ENCODE data around the gene ORAI2. TPM values are rescaled to one million over a fixed set of nuclear protein-coding genes. Genes with fewer than 3 reads are reported as not detected.

ORAI2 gene
- total and polyA plus RNA-seq, 10 of the 15 experiments (the other 5 are each of a cell fraction or from before 2014, with no cell fraction given) = 5.8 to 111 (median 46.9) TPM

DNA sequence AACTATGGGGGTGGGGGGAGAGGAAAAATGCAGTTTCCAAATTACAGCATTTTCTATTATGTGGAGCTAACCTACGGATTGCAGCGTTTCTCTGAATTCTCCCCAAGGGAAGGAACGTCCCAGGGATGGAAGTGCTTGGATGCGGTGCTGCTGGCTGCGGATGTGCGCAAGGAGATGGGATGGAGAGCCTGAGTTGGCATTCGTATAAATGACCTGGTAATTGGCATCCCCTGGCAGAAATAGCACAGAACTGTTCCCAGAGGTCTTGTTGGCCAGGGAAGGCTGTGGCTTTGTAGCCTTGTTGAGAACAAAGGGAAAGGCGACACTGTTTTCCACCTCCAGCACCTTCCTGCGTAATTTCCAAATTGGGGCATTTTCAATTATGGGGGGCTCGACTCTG is 2.7 kb downstream of the ORAI2 start:
- peak overlapping the region; percentile 59 for H3K4me3 ChIP-seq
- CTCF ChIA-PET = interaction anchor here (2.5 to 5.0 kb wide), 2 partner anchors 9 to 29 kb away, joined by 14 to 39 read pairs; no protein-coding TSS in a partner anchor
- no peaks in the 10 kb centered on the region for H4K20me1 ChIP-seq (ENCODE audit: control insufficient read depth, insufficient read depth)
- POLR2A ChIA-PET = interaction anchor here (1.1 to 13.0 kb wide), 3 partner anchors 5 to 35 kb away, joined by 3 to 210 read pairs (median 34); no protein-coding TSS in a partner anchor
- H3K4me2 ChIP-seq (ENCODE audit: control insufficient read depth, insufficient read depth) = peak overlapping the region; percentile 91; the same call in 1 of the 2 replicates
- peaks cover 36% of the 10 kb centered on the region for H3K4me1 ChIP-seq (ENCODE audit: control insufficient read depth, insufficient read depth, low read length)
- no peak overlapping the region for H3K9ac ChIP-seq (ENCODE audit: control insufficient read depth, insufficient read depth, low read length)
- ATAC-seq (no peak), DNase-seq (ENCODE audit: low read depth, low spot score) (no peak), FAIRE-seq (no peak)
- peaks cover 11 to 16% of the 10 kb centered on the region in 2 experiments for H3K36me3 ChIP-seq (ENCODE audit: control insufficient read depth in 2 of 2, insufficient read depth in 2 of 2, low read length in 1 of 2)
- no peak overlapping the region for H2AFZ ChIP-seq (ENCODE audit: control insufficient read depth, low read depth, low read length)
- 90% methylated on average over 10 of the region's 10 CpGs for WGBS (ENCODE audit: insufficient coverage, insufficient replicate concordance, low lambda C conversion rate, missing lambda C conversion rate)
- intact Hi-C loops (cut with micrococcal nuclease; ENCODE audit: unreplicated experiment) = no loop called here
- peaks cover 41% of the 10 kb centered on the region for H3K79me2 ChIP-seq (ENCODE audit: control insufficient read depth, insufficient read depth, low read length)
- RAD21 ChIA-PET (ENCODE audit: unreplicated experiment) = interaction anchor here (1.3 to 2.9 kb wide), 5 partner anchors 17 to 31 kb away, joined by 3 to 13 read pairs (median 5); no protein-coding TSS in a partner anchor
- in situ Hi-C loops (cut with MboI) = no loop called here
- no peak overlapping the region for H3K27ac ChIP-seq (ENCODE audit: control insufficient read depth, insufficient read depth)
- BruUV-seq (replicated peaks) = TSS peak; percentile 50
- TF ChIP-seq SMARCA5 (IDR thresholded peaks at IDR 0.05) (no peak), PAX5 (IDR thresholded peaks at IDR 0.05; ENCODE audit: borderline replicate concordance, low read depth, low read length) (no peak), ATF7 (IDR thresholded peaks at IDR 0.05; ENCODE audit: low read depth) (no peak), POLR2A (IDR thresholded peaks at IDR 0.05; ENCODE audit: low read depth, low read length) (no peak), ZSCAN29 (IDR thresholded peaks at IDR 0.05) (no peak), TCF12 (IDR thresholded peaks at IDR 0.05; ENCODE audit: low read depth, low read length) (no peak), ZNF384 (IDR thresholded peaks at IDR 0.05; ENCODE audit: borderline replicate concordance, low read depth, low read length) (no peak), EP300 (IDR thresholded peaks at IDR 0.05; ENCODE audit: borderline replicate concordance in 1 of 2, control insufficient read depth in 1 of 2, low read depth in 2 of 2, low read length in 2 of 2) (no peak), KAT2A (conservative IDR thresholded peaks at IDR 0.05; ENCODE audit: control insufficient read depth, low read depth, low read length) (no peak), KDM1A (IDR thresholded peaks at IDR 0.05; ENCODE audit: borderline replicate concordance) (no peak), BACH1 (IDR thresholded peaks at IDR 0.05; ENCODE audit: borderline replicate concordance) (no peak), CHD4 (IDR thresholded peaks at IDR 0.05) (no peak), NBN (IDR thresholded peaks at IDR 0.05) (no peak), GATAD2B (conservative IDR thresholded peaks at IDR 0.05; ENCODE audit: low read depth) (no peak), SMC3 (IDR thresholded peaks at IDR 0.05; ENCODE audit: borderline replicate concordance, low read length) (no peak), MYC (IDR thresholded peaks at IDR 0.05; ENCODE audit: insufficient read depth, insufficient read length, insufficient replicate concordance, low read length, severe bottlenecking) (no peak)
- TF ChIP-seq, protein P1, sequence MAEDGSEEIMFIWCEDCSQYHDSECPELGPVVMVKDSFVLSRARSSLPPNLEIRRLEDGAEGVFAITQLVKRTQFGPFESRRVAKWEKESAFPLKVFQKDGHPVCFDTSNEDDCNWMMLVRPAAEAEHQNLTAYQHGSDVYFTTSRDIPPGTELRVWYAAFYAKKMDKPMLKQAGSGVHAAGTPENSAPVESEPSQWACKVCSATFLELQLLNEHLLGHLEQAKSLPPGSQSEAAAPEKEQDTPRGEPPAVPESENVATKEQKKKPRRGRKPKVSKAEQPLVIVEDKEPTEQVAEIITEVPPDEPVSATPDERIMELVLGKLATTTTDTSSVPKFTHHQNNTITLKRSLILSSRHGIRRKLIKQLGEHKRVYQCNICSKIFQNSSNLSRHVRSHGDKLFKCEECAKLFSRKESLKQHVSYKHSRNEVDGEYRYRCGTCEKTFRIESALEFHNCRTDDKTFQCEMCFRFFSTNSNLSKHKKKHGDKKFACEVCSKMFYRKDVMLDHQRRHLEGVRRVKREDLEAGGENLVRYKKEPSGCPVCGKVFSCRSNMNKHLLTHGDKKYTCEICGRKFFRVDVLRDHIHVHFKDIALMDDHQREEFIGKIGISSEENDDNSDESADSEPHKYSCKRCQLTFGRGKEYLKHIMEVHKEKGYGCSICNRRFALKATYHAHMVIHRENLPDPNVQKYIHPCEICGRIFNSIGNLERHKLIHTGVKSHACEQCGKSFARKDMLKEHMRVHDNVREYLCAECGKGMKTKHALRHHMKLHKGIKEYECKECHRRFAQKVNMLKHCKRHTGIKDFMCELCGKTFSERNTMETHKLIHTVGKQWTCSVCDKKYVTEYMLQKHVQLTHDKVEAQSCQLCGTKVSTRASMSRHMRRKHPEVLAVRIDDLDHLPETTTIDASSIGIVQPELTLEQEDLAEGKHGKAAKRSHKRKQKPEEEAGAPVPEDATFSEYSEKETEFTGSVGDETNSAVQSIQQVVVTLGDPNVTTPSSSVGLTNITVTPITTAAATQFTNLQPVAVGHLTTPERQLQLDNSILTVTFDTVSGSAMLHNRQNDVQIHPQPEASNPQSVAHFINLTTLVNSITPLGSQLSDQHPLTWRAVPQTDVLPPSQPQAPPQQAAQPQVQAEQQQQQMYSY (CRISPR knock-in tag; IDR thresholded peaks at IDR 0.05) = no peak
- TF ChIP-seq, protein P2, sequence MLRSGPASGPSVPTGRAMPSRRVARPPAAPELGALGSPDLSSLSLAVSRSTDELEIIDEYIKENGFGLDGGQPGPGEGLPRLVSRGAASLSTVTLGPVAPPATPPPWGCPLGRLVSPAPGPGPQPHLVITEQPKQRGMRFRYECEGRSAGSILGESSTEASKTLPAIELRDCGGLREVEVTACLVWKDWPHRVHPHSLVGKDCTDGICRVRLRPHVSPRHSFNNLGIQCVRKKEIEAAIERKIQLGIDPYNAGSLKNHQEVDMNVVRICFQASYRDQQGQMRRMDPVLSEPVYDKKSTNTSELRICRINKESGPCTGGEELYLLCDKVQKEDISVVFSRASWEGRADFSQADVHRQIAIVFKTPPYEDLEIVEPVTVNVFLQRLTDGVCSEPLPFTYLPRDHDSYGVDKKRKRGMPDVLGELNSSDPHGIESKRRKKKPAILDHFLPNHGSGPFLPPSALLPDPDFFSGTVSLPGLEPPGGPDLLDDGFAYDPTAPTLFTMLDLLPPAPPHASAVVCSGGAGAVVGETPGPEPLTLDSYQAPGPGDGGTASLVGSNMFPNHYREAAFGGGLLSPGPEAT (IDR thresholded peaks at IDR 0.05; ENCODE audit: low read depth) = no peak
- TF ChIP-seq, protein P3, sequence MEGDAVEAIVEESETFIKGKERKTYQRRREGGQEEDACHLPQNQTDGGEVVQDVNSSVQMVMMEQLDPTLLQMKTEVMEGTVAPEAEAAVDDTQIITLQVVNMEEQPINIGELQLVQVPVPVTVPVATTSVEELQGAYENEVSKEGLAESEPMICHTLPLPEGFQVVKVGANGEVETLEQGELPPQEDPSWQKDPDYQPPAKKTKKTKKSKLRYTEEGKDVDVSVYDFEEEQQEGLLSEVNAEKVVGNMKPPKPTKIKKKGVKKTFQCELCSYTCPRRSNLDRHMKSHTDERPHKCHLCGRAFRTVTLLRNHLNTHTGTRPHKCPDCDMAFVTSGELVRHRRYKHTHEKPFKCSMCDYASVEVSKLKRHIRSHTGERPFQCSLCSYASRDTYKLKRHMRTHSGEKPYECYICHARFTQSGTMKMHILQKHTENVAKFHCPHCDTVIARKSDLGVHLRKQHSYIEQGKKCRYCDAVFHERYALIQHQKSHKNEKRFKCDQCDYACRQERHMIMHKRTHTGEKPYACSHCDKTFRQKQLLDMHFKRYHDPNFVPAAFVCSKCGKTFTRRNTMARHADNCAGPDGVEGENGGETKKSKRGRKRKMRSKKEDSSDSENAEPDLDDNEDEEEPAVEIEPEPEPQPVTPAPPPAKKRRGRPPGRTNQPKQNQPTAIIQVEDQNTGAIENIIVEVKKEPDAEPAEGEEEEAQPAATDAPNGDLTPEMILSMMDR (IDR thresholded peaks at IDR 0.05 in 2 of 3, conservative IDR thresholded peaks at IDR 0.05 in 1 of 3; ENCODE audit: control insufficient read depth in 2 of 3, extremely low read depth in 1 of 3, insufficient read depth in 1 of 3, low read depth in 3 of 3, low read length in 3 of 3) = no peak
- SMC1A ChIA-PET (ENCODE audit: uncharacterized antibody, unreplicated experiment) = interaction anchor here (2.9 to 3.1 kb wide), 2 partner anchors 8 to 21 kb away, joined by 13 to 15 read pairs; no protein-coding TSS in a partner anchor
- no peaks in the 10 kb centered on the region for H3K9me3 ChIP-seq (replicated peaks; ENCODE audit: control insufficient read depth, insufficient read depth, low read length)
- no peaks in the 10 kb centered on the region for H3K27me3 ChIP-seq (replicated peaks in 1 of 2; ENCODE audit: control insufficient read depth in 2 of 2, insufficient read depth in 2 of 2, low read length in 1 of 2)

All from GM12878 (cell line).